Osteocyte (in vitro differentiated cells): ENCODE data around the gene TMEM201. TPM values are rescaled to one million over a fixed set of nuclear protein-coding genes. Genes with fewer than 3 reads are reported as not detected.

Experiments used
- DNase-seq: peaks from one replicate; pipeline ENCODE4 v3.0.0; 2021; ENCODE audit warnings: mixed read lengths; ENCODE audit not compliant: unreplicated experiment; ENCODE audit errors: extremely low spot score
- H3K27ac Mint-ChIP-seq: one replicate; pipeline ENCODE4 v1.8.0; 2021; ENCODE audit warnings: mild to moderate bottlenecking, mixed read lengths; ENCODE audit not compliant: unreplicated experiment
- H3K27me3 Mint-ChIP-seq: one replicate; pipeline ENCODE4 v1.8.0; 2021; ENCODE audit warnings: mixed read lengths; ENCODE audit not compliant: unreplicated experiment
- H3K36me3 Mint-ChIP-seq: one replicate; pipeline ENCODE4 v1.8.0; 2021; ENCODE audit warnings: mixed read lengths; ENCODE audit not compliant: unreplicated experiment
- H3K4me1 Mint-ChIP-seq: one replicate; pipeline ENCODE4 v1.8.0; 2021; ENCODE audit warnings: mixed read lengths; ENCODE audit not compliant: unreplicated experiment
- H3K4me3 Mint-ChIP-seq: one replicate; pipeline ENCODE4 v1.8.0; 2021; ENCODE audit warnings: mild to moderate bottlenecking, moderate library complexity, mixed read lengths; ENCODE audit not compliant: unreplicated experiment
- H3K9me3 Mint-ChIP-seq: one replicate; pipeline ENCODE4 v1.8.0; 2021; ENCODE audit warnings: mixed read lengths; ENCODE audit not compliant: unreplicated experiment
- CTCF ChIP-seq: fragments of 200-600 bp; sonication (generic); IDR thresholded peaks from 2 replicates; pipeline ENCODE4 v1.5.0; 2021; ENCODE audit warnings: antibody characterized with exemption, mild to moderate bottlenecking, moderate library complexity
- total RNA-seq: library from RNA; stranded (reverse); gene quantifications from 2 replicates; pipeline ENCODE4 v1.2.1, GENCODE V29; 2021

Gene TMEM201
- total RNA-seq, 1 donor from 2014 or later, result 17.9 TPM

- no peak for DNase-seq
- peaks cover 8% of the 10 kb centered on the region for H3K4me1 Mint-ChIP-seq
- no peak for TF ChIP-seq CTCF
- no peaks in the 10 kb centered on the region for H3K36me3 Mint-ChIP-seq
- H3K4me3 Mint-ChIP-seq, result no peak overlapping the region
- peaks cover 18% of the 10 kb centered on the region for H3K27me3 Mint-ChIP-seq
- no peaks in the 10 kb centered on the region for H3K9me3 Mint-ChIP-seq
- no peak overlapping the region for H3K27ac Mint-ChIP-seq
These were observed 65.5 kb downstream of the TMEM201 start for GRCh38 chr1:9654051-9654833.

GRCh38 chr1:9654834-9655723 lies 66.4 kb downstream of the TMEM201 start:
- H3K27me3 Mint-ChIP-seq, result peaks cover 14% of the 10 kb centered on the region
- no peak for TF ChIP-seq CTCF
- H3K9me3 Mint-ChIP-seq, result no peaks in the 10 kb centered on the region
- H3K4me1 Mint-ChIP-seq, result peaks cover 13% of the 10 kb centered on the region
- DNase-seq, result no peak
- no peaks in the 10 kb centered on the region for H3K36me3 Mint-ChIP-seq
- H3K4me3 Mint-ChIP-seq, result no peak overlapping the region
- H3K27ac Mint-ChIP-seq, result no peak overlapping the region

- DNase-seq, result no peak
- H3K9me3 Mint-ChIP-seq, result no peaks in the 10 kb centered on the region
- H3K4me3 Mint-ChIP-seq, result no peak overlapping the region
- peaks cover 6% of the 10 kb centered on the region for H3K27me3 Mint-ChIP-seq
- H3K27ac Mint-ChIP-seq, result no peak overlapping the region
- peaks cover 14% of the 10 kb centered on the region for H3K4me1 Mint-ChIP-seq
- no peaks in the 10 kb centered on the region for H3K36me3 Mint-ChIP-seq
- no peak for TF ChIP-seq CTCF
These were observed 67.1 kb downstream of the TMEM201 start for GRCh38 chr1:9655836-9656235.

DNA sequence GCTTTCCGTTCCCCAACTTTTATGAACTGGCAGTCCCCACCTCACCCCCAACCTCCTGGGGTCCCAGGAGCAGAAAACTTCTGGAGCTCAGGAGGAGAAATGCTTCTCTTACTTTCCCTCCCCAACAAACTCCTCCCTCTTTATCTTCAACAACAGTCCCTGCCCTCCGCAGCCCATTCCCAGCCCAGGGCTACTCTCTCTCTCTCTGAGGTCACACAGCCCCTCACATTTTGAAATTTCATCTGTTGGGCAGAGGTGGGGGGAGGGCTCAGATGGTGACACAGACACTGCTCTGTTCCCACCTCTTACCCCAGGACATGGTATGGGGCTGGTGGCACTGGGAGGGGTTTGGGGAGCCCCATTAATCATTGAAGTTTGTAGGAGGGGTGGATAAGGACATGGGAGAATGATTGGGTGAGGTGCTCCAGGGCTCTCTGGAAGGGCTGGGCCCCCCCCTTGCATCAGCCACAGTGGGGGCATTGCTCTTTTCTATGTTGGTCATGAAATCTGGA lies 68.9 kb downstream of the TMEM201 start:
- no peaks in the 10 kb centered on the region for H3K27me3 Mint-ChIP-seq
- no peak overlapping the region for H3K4me3 Mint-ChIP-seq
- no peak overlapping the region for H3K27ac Mint-ChIP-seq
- no peak for TF ChIP-seq CTCF
- H3K9me3 Mint-ChIP-seq, result no peaks in the 10 kb centered on the region
- no peaks in the 10 kb centered on the region for H3K36me3 Mint-ChIP-seq
- DNase-seq, result no peak
- peaks cover 7% of the 10 kb centered on the region for H3K4me1 Mint-ChIP-seq

DNA sequence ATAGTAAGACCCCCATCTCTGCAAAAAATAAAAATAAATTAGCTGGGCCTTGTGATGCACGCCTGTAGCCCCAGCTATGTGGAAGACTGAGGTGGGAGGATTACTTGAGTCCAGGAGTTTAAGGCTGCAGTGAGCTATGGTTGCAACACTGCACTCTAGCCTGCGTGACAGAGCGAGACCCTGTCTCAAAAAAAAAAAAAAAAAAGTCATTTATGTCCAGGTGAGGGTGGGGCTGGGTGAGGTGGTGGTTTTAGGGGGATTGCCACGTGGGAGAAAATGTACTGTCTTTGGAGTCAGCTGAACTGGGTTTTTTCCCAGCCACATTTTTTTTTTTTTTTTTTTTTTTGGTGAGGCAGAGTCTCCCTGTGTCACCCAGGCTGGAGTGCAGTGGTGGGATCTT lies 69.5 kb downstream of the TMEM201 start:
- Mint-ChIP-seq H3K9me3 (no peaks in the 10 kb centered on the region), H3K36me3 (no peaks in the 10 kb centered on the region), H3K27ac (no peak overlapping the region), H3K4me3 (no peak overlapping the region), H3K4me1 (peaks cover 7% of the 10 kb centered on the region), H3K27me3 (no peaks in the 10 kb centered on the region)
- no peak for TF ChIP-seq CTCF
- DNase-seq, result no peak
